A673 (cell line): ENCODE measurements around the gene ETV3. TPM values are rescaled to one million over a fixed set of nuclear protein-coding genes. Genes with fewer than 3 reads are reported as not detected.
A peak's percentile ranks its signal among the peaks of the same experiment; 100 is the strongest.
"Not testable (repeated sequence)": the region's sequence is repeated elsewhere in the genome, so short reads cannot be mapped to it uniquely, and the experiment has no call there.

ENCODE experiments used
- BruUV-seq: library from RNA; stranded (reverse); fragments of 400-500 nt; replicated peaks from 2 replicates; lab custom pipeline; 2021; lab: Mats Ljungman, UMichigan
- CTCF ChIA-PET: fragments of 300-600 bp; sonication (Branson Sonifier 250); formaldehyde crosslinking; loops from one replicate; lab custom pipeline; 2022; ENCODE audit warnings: antibody characterized with exemption; lab: Charles Lee
- POLR2A ChIA-PET: fragments of 300-600 bp; sonication (Branson Sonifier 250); formaldehyde crosslinking; loops from one replicate; lab custom pipeline; 2022; ENCODE audit warnings: antibody characterized with exemption; ENCODE audit not compliant: low non-redundant PET; lab: Charles Lee
- DNase-seq: peaks from one replicate; pipeline ENCODE4 v3.0.0-alpha.2; 2015; ENCODE audit warnings: low spot score
- H3K27ac ChIP-seq: fragments of 200-600 bp; sonication (generic); 2 replicates; pipeline ENCODE4 v1.5.1; 2016; ENCODE audit warnings: mixed run types, low read depth, mild to moderate bottlenecking, mixed read lengths, antibody characterized with exemption, low read length; ENCODE audit not compliant: poor library complexity, severe bottlenecking
- H3K27me3 ChIP-seq: fragments of 200-600 bp; sonication (generic); replicated peaks from 2 replicates; pipeline ENCODE4 v1.6.1; 2017; ENCODE audit warnings: mixed run types, low read depth, mild to moderate bottlenecking, mixed read lengths, antibody characterized with exemption, low read length; ENCODE audit not compliant: insufficient read depth, poor library complexity
- H3K36me3 ChIP-seq: fragments of 200-600 bp; sonication (generic); 2 replicates; pipeline ENCODE4 v1.6.1; 2016; ENCODE audit warnings: mixed run types, mild to moderate bottlenecking, mixed read lengths, antibody characterized with exemption, low read length; ENCODE audit not compliant: insufficient read depth, poor library complexity, severe bottlenecking
- H3K4me1 ChIP-seq: fragments of 200-600 bp; sonication (generic); 2 replicates; pipeline ENCODE4 v1.6.1; 2017; ENCODE audit warnings: mixed run types, mild to moderate bottlenecking, mixed read lengths, antibody characterized with exemption, low read length; ENCODE audit not compliant: insufficient read depth, poor library complexity, severe bottlenecking
- H3K4me3 ChIP-seq: fragments of 200-600 bp; sonication (generic); 2 replicates; pipeline ENCODE4 v1.5.1; 2016; ENCODE audit warnings: low read depth, mixed run types, mild to moderate bottlenecking, mixed read lengths, low read length; ENCODE audit not compliant: poor library complexity, severe bottlenecking
- H3K9me3 ChIP-seq: fragments of 200-600 bp; sonication (generic); 2 replicates; pipeline ENCODE4 v1.6.1; 2016; ENCODE audit warnings: mixed run types, low read depth, mild to moderate bottlenecking, mixed read lengths, antibody characterized with exemption, low read length; ENCODE audit not compliant: poor library complexity, severe bottlenecking
- EZH2 ChIP-seq: fragments of 200-600 bp; sonication (generic); IDR thresholded peaks from 2 replicates; pipeline ENCODE4 v1.6.1; 2017; ENCODE audit warnings: borderline replicate concordance, low read depth, mild to moderate bottlenecking, mixed read lengths, antibody characterized with exemption, low read length; ENCODE audit not compliant: poor library complexity, severe bottlenecking
- intact Hi-C: fragments of 100-400 bp; cut with micrococcal nuclease; formaldehyde crosslinking; loops from one replicate; pipeline ENCODE4 v1.10.0; 2022; ENCODE audit not compliant: unreplicated experiment
- total RNA-seq: library from RNA; stranded (reverse); gene quantifications from 2 replicates; pipeline ENCODE4 v1.2.3, GENCODE V29; 2021
- TF ChIP-seq, protein P1 (sequence below): fragments of 300-800, 200-600 bp; sonication (generic); conservative IDR thresholded peaks from 2 replicates; pipeline ENCODE4 v1.5.1; 2017; ENCODE audit warnings: low read depth, mild to moderate bottlenecking, antibody characterized with exemption, low read length, moderate library complexity, mixed read lengths

Gene ETV3
- total RNA-seq, 1 experiment from 2014 or later: 46.1 TPM

DNA sequence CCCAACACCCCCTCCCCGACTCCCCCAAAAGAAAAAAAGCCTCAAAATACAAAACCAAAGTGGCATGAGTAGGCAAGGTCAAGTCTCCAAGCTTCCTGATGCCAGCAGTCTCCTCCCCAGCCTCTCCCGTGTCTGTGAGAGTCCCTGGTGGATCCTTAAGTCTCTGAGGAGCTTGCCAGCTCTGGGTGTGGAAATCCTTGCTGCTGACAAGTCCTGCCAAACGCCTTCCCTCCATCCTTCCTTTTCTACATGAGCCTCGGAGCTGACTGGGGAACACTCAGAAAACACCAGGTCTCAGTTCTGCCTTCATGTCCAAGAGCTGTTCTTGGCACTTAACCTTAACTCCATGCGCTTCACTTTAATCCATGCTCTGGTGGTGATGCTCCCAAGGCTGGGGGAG lies 34.9 kb downstream of the ETV3 start:
- no TSS peak for BruUV-seq
- TF ChIP-seq, protein P1, sequence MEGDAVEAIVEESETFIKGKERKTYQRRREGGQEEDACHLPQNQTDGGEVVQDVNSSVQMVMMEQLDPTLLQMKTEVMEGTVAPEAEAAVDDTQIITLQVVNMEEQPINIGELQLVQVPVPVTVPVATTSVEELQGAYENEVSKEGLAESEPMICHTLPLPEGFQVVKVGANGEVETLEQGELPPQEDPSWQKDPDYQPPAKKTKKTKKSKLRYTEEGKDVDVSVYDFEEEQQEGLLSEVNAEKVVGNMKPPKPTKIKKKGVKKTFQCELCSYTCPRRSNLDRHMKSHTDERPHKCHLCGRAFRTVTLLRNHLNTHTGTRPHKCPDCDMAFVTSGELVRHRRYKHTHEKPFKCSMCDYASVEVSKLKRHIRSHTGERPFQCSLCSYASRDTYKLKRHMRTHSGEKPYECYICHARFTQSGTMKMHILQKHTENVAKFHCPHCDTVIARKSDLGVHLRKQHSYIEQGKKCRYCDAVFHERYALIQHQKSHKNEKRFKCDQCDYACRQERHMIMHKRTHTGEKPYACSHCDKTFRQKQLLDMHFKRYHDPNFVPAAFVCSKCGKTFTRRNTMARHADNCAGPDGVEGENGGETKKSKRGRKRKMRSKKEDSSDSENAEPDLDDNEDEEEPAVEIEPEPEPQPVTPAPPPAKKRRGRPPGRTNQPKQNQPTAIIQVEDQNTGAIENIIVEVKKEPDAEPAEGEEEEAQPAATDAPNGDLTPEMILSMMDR: no peak
- TF ChIP-seq EZH2: no peak
- intact Hi-C loops: no loop called here
- Histone ChIP-seq H3K36me3 (no peaks in the 10 kb centered on the region), H3K27me3 (no peaks in the 10 kb centered on the region), H3K9me3 (no peaks in the 10 kb centered on the region), H3K27ac (no peak overlapping the region), H3K4me3 (no peak overlapping the region), H3K4me1 (peaks cover 19% of the 10 kb centered on the region)
- ChIA-PET CTCF (no interaction called here), POLR2A (no interaction called here)
- no peak for DNase-seq

DNA sequence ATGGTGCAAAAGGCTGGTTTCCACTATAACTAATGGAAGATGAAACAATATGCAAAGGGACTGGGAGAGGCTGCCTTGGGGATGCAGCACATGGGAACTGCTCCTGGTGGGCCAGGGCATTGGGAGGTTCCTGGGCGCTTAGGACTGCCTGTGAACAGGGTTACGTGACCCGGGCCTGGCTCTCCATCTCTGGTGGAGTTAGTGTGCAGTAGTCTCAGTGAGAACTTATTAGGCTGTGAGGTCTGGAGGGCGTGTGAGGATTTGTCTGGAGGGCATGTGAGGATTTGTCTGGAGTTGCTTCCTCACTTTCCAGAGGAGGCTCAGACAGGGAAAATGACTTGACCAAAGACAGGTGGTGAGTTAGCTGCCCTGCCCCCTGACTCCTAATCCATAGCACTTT lies 37.0 kb downstream of the ETV3 start:
- no peak for TF ChIP-seq EZH2
- TF ChIP-seq, protein P1: no peak
- CTCF ChIA-PET: interaction anchor here (0.7 kb wide), 1 partner anchor 53 kb away, joined by 4 read pairs; no protein-coding TSS in a partner anchor
- POLR2A ChIA-PET: interaction anchor here (0.6 kb wide), 1 partner anchor 36 kb away, joined by 3 read pairs; no protein-coding TSS in a partner anchor
- intact Hi-C loops: no loop called here
- H3K27me3 ChIP-seq: no peaks in the 10 kb centered on the region
- no peak overlapping the region for H3K27ac ChIP-seq
- no peak for DNase-seq
- H3K4me3 ChIP-seq: no peak overlapping the region
- no peaks in the 10 kb centered on the region for H3K36me3 ChIP-seq
- peaks cover 14% of the 10 kb centered on the region for H3K4me1 ChIP-seq
- no peaks in the 10 kb centered on the region for H3K9me3 ChIP-seq
- BruUV-seq: no TSS peak

DNA sequence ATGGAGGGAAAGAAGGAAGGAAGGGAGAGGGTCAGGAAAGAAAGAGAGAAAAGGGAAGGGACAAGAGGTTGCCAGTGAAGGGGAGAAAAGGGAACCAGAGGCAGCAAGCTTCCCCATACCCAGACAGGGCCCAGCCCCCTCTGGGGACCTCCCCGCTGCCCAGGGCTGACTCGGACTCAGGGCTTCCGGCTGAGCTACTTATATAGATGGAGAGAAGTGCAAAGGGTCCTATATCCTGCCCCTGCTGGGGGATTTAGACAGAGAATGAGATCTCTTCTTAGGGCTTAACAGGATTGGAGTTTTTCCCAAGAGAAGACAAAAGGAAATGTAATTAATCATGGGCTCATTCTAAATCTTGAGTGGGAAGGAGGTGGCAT lies 38.6 kb downstream of the ETV3 start, which contains the start of gene ETV3L:
Gene ETV3L, minus strand, starts transcription at position 176 of the 377 bp plus-strand sequence. CDS start 285 bp downstream, outside the sequence.
- H3K27ac ChIP-seq: no peak within 1 kb of the TSS
- H3K36me3 ChIP-seq: no peaks in the 10 kb centered on the region
- H3K27me3 ChIP-seq: no peaks in the 10 kb centered on the region
- H3K4me3 ChIP-seq: no peak within 1 kb of the TSS
- ChIA-PET POLR2A (no interaction called here), CTCF (no interaction called here)
- peak; percentile 53 for DNase-seq
- H3K4me1 ChIP-seq: peaks cover 6% of the 10 kb centered on the region
- BruUV-seq: no TSS peak
- intact Hi-C loops: no loop called here
- TF ChIP-seq, protein P1: no peak
- no peak for TF ChIP-seq EZH2
- H3K9me3 ChIP-seq: no peaks in the 10 kb centered on the region

DNA sequence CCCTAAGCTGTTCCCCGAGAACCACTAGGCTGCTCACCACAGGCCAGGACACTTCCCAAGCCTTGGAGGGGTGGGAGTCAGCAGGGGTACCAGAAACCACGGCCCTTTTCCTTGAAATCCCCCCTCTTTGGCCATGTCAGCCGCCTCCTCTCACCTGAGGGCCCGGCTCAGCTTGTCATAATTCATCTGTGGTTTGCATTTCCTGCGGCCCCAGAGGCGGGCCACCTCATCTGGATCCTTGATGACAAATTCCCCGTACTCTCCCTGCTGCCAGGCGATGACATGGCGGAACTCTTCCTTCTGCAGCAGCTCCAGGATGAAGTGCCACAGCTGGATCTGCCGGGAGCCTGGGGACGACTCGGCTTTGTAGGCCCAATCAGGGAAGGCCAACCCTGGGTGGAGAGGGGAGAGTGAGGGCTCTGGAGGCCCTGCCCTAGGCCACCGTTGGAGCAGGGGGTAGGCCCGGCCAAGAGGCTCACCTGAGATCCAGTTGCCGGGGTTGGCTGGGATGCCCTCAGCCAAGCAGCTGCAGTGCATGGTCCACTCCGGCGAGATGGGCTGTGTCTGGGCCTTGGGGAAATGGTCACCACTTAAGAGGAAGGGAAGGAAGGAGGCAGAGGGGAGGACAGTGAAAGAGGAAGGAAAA lies 39.1 kb downstream of the ETV3 start:
- H3K4me1 ChIP-seq, H3K27ac ChIP-seq, POLR2A ChIA-PET, intact Hi-C loops, DNase-seq, H3K27me3 ChIP-seq, H3K4me3 ChIP-seq, CTCF ChIA-PET, BruUV-seq, H3K9me3 ChIP-seq, H3K36me3 ChIP-seq: not testable (repeated sequence)
